Smooth muscle cell (in vitro differentiated cells): ENCODE results near the gene CAPZB. TPM values are rescaled to one million over a fixed set of nuclear protein-coding genes. Genes with fewer than 3 reads are reported as not detected.

Experiments
- DNase-seq: peaks from one replicate; lab custom pipeline; 2025; ENCODE audit not compliant: unreplicated experiment; lab: John Stamatoyannopoulos, UW
- H2AFZ ChIP-seq: fragments of 200-600 bp; sonication (generic); 2 replicates; pipeline ENCODE4 v1.6.0; 2016; ENCODE audit warnings: antibody characterized with exemption, low read depth, mild to moderate bottlenecking
- H3F3A ChIP-seq: fragments of 200-600 bp; sonication (generic); 2 replicates; pipeline ENCODE4 v1.6.0; 2017; ENCODE audit warnings: antibody characterized with exemption, low read depth
- H3K27ac ChIP-seq: fragments of 200-600 bp; sonication (generic); 2 replicates; pipeline ENCODE4 v1.5.1; 2016; ENCODE audit warnings: low read depth, mild to moderate bottlenecking
- H3K27me3 ChIP-seq: fragments of 200-600 bp; sonication (generic); 2 replicates; pipeline ENCODE4 v1.6.1; 2016; ENCODE audit warnings: low read depth, mild to moderate bottlenecking
- H3K36me3 ChIP-seq: fragments of 200-600 bp; sonication (generic); 2 replicates; pipeline ENCODE4 v1.5.1; 2016; ENCODE audit warnings: low read depth
- H3K4me1 ChIP-seq: fragments of 200-600 bp; sonication (generic); 2 replicates; pipeline ENCODE4 v1.5.1; 2016; ENCODE audit warnings: low read depth
- H3K4me2 ChIP-seq: fragments of 200-600 bp; sonication (generic); 2 replicates; pipeline ENCODE4 v1.6.0; 2016; ENCODE audit warnings: mild to moderate bottlenecking
- H3K4me3 ChIP-seq: fragments of 200-600 bp; sonication (generic); 2 replicates; pipeline ENCODE4 v1.5.1; 2016; ENCODE audit warnings: mild to moderate bottlenecking
- H3K79me2 ChIP-seq: fragments of 200-600 bp; sonication (generic); 2 replicates; pipeline ENCODE4 v1.6.0; 2016; ENCODE audit warnings: low read depth, mild to moderate bottlenecking
- H3K9ac ChIP-seq: fragments of 200-600 bp; sonication (generic); 2 replicates; pipeline ENCODE4 v1.6.0; 2016; ENCODE audit warnings: low read depth
- H3K9me3 ChIP-seq: fragments of 200-600 bp; sonication (generic); replicated peaks from 2 replicates; pipeline ENCODE4 v1.5.1; 2016; ENCODE audit warnings: low read depth
- H4K20me1 ChIP-seq: fragments of 200-600 bp; sonication (generic); 2 replicates; pipeline ENCODE4 v1.6.0; 2016; ENCODE audit warnings: low read depth
- CTCF ChIP-seq: fragments of 200-600 bp; sonication (generic); IDR thresholded peaks from 2 replicates; pipeline ENCODE4 v1.5.1; 2017; ENCODE audit warnings: borderline replicate concordance, mild to moderate bottlenecking, antibody characterized with exemption; ENCODE audit not compliant: insufficient read depth, poor library complexity, severe bottlenecking
- WGBS: methylation state at CpG from one replicate; pipeline ENCODE4 v1.1.7; 2016; ENCODE audit warnings: low lambda C conversion rate; 5-methylcytosine and 5-hydroxymethylcytosine counted together
- polyA plus RNA-seq: library from polyadenylated mRNA; unstranded; fragments of >200 nt; fragmentation: Nextera tagmentation; extraction: Ambion mirVana; gene quantifications from 2 replicates; pipeline ENCODE4 v1.2.1, GENCODE V29; 2016
- total RNA-seq: library from RNA; depleted of rRNA; stranded (reverse); fragments of >200 nt; gene quantifications from 2 replicates; pipeline ENCODE4 v1.2.3, GENCODE V29; 2014

Gene CAPZB
- total and polyA plus RNA-seq, 2 experiments from 2014 or later, result 205 to 405 TPM

- TF ChIP-seq CTCF, result peak; percentile 77
- peaks cover 23% of the 10 kb centered on the region for H3F3A ChIP-seq
- H3K9me3 ChIP-seq, result no peaks in the 10 kb centered on the region
- no peaks in the 10 kb centered on the region for H3K36me3 ChIP-seq
- H3K79me2 ChIP-seq, result peaks cover 81% of the 10 kb centered on the region
- H2AFZ ChIP-seq, result no peak overlapping the region
- no peaks in the 10 kb centered on the region for H3K27me3 ChIP-seq
- no peak overlapping the region for H3K4me3 ChIP-seq
- H3K9ac ChIP-seq, result peak overlapping the region; percentile 63
- peaks cover 60% of the 10 kb centered on the region for H3K4me1 ChIP-seq
- H3K4me2 ChIP-seq, result peak overlapping the region; percentile 45
- 9% methylated on average over 9 of the region's 9 CpGs for WGBS
- H3K27ac ChIP-seq, result peak overlapping the region; percentile 92
- H4K20me1 ChIP-seq, result peaks cover 85% of the 10 kb centered on the region
- DNase-seq, result peak; percentile 6
Measured at GRCh38 chr1:19398309-19398760, 87.0 kb downstream of the CAPZB start.

GRCh38 chr1:19397217-19397945, 88.0 kb downstream of the CAPZB start:
- TF ChIP-seq CTCF, result no peak
- no peak overlapping the region for H3K4me3 ChIP-seq
- no peaks in the 10 kb centered on the region for H3K36me3 ChIP-seq
- H3K4me1 ChIP-seq, result peaks cover 53% of the 10 kb centered on the region
- peak overlapping the region; percentile 92 for H3K27ac ChIP-seq
- WGBS, result 94% methylated on average over 13 of the region's 13 CpGs
- H4K20me1 ChIP-seq, result peaks cover 85% of the 10 kb centered on the region
- DNase-seq, result no peak
- no peak overlapping the region for H2AFZ ChIP-seq
- peak overlapping the region; percentile 63 for H3K9ac ChIP-seq
- H3F3A ChIP-seq, result peaks cover 23% of the 10 kb centered on the region
- peaks cover 81% of the 10 kb centered on the region for H3K79me2 ChIP-seq
- H3K9me3 ChIP-seq, result no peaks in the 10 kb centered on the region
- no peaks in the 10 kb centered on the region for H3K27me3 ChIP-seq
- peak overlapping the region; percentile 45 for H3K4me2 ChIP-seq

GRCh38 chr1:19396280-19396679, 89.1 kb downstream of the CAPZB start:
- Histone ChIP-seq H3K27me3 (no peaks in the 10 kb centered on the region), H3K9me3 (no peaks in the 10 kb centered on the region), H3K36me3 (no peaks in the 10 kb centered on the region), H2AFZ (no peak overlapping the region), H4K20me1 (peaks cover 85% of the 10 kb centered on the region), H3K4me2 (peak overlapping the region; percentile 33), H3F3A (peaks cover 23% of the 10 kb centered on the region), H3K4me3 (no peak overlapping the region), H3K79me2 (peaks cover 81% of the 10 kb centered on the region), H3K9ac (no peak overlapping the region), H3K4me1 (peaks cover 42% of the 10 kb centered on the region), H3K27ac (peak overlapping the region; percentile 92)
- WGBS, result 94% methylated on average over 13 of the region's 13 CpGs
- no peak for DNase-seq
- TF ChIP-seq CTCF, result no peak
